GM12873 (cell line): ENCODE measurements around the gene OR52B2.

ENCODE experiments used
- CTCF ChIP-seq: IDR thresholded peaks from 2 replicates; pipeline ENCODE4 v1.5.1; 2012; ENCODE audit warnings: low read depth, mild to moderate bottlenecking, moderate library complexity, low read length, control low read depth; ENCODE audit not compliant: insufficient read depth; ENCODE audit errors: missing control alignments

Gene OR52B2

GRCh38 chr11:6206456-6207180 is 36.5 kb upstream of the OR52B2 start:
- TF ChIP-seq CTCF: no peak

DNA sequence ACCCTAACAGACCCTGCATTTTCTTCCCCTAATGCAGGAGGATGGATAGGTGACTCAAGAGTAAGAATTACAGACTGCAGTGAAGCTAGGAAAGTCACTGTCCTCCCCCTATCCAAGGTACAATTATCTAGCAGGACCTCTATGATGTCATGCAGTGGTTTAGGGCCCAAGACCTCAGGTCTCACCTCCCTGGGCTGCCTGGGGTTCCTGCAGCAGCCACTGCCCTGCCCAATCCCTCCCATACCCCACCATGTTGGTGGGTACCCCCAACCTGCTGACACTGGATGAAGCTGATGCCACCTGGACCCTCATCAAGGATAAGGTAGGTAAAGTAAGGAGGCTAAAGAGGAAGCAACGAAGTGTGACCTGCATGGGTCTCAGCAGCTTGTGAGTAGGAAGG is 35.2 kb upstream of the OR52B2 start, which contains the start of gene C11orf42:
C11orf42 (plus strand) TSS at position 192 of the 400 bp plus-strand sequence; CDS start at position 251, 59 bp downstream.
- no peak for TF ChIP-seq CTCF

DNA sequence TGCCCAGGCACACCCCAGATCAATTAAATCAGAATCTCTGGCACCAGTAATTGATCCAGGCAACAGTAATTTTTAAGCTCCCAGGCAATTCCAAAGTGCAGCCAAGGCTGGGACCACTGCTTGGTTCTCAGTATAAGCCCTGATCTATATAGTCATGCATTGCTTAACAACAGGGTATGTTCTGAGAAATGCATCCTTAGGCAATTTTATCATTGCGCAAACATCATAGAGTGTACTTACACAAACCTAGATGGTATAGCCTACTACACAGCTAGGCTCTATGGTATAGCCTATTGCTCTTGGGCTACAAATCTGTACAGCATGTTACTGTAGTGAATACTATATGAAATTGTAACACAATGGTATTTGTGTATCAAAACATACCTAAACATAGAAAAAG is 34.6 kb upstream of the OR52B2 start:
- no peak for TF ChIP-seq CTCF

GRCh38 chr11:6203327-6203726 is 33.2 kb upstream of the OR52B2 start:
- TF ChIP-seq CTCF: no peak

GRCh38 chr11:6202041-6202440 is 31.9 kb upstream of the OR52B2 start:
- TF ChIP-seq CTCF: no peak

DNA sequence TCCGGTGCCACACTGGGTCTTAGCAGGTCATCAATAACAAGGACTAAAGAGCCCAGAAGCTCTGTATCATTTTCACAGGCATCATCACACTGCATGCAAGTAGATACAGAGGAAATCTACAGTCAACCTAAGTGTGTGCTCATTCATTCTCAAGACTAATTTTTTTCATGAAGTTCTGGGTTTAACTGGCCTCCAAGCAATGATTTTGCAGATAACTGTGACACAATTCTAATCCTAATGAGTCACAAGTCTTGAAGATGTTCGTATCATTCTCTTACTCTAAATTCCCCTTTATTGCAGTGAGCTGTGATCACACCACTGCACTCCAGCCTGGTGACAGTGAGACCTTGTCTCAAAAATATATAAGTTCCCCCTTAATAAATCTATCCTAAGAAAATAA is 31.4 kb upstream of the OR52B2 start:
- TF ChIP-seq CTCF: no peak

- TF ChIP-seq CTCF: no peak
Observed at GRCh38 chr11:6200975-6201374, 30.8 kb upstream of the OR52B2 start.
